Erythroblast (primary cell): ENCODE measurements around the gene IQCK.

Source experiments
- DNase-seq, 2 experiments: peaks; one replicate each; lab custom pipeline; 2025; lab: John Stamatoyannopoulos, UW
- GATA1 ChIP-seq: IDR thresholded peaks from 2 replicates; pipeline ENCODE4 v1.6.1; 2011; ENCODE audit warnings: low read depth, mild to moderate bottlenecking, control low read depth, low read length, moderate library complexity
- POLR2A ChIP-seq: IDR thresholded peaks from 2 replicates; pipeline ENCODE4 v1.6.1; 2011; ENCODE audit warnings: mild to moderate bottlenecking, low read length

The IQCK gene

DNA sequence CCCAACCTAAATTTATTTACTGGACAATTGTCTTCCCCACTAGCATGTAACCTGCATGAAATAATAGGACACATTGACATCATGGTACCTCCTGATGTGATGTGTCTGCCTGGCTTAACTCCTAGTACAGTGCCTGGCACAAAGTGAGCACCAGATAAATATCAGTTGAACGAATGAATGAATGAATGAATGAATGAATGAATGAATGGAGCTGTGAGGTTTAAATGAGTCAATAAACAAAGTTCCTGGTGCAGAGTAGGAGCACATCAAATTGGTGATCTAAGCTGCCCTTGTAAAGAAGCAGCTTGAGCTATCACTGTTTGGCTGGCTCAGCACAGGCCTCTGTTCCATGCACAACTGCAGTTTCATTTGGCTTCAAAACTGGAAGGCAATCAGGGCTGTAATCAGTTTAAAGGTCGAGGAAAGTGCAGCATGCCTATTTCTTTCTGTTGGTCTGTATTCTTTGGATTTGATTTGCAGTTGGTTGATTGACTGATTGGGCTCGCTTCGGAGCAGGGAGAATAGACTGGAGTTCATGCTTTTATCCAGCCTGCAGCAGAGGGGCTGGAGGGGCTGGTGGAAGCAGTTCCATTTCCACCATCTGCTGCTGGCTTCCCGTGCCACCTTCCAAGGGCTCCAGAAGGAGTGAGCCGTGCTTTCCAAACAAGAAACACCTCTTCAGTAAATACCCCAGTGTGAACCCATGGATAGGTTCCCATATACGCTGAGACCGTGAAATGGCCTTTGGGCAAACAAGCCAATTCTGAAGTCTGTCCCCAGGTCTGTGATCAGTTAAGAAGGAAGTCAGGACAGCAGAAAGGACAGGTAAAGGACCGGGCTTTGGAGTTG is 112.0 kb downstream of the IQCK start:
- no peak for DNase-seq
- TF ChIP-seq POLR2A, result no peak
- no peak for TF ChIP-seq GATA1

DNA sequence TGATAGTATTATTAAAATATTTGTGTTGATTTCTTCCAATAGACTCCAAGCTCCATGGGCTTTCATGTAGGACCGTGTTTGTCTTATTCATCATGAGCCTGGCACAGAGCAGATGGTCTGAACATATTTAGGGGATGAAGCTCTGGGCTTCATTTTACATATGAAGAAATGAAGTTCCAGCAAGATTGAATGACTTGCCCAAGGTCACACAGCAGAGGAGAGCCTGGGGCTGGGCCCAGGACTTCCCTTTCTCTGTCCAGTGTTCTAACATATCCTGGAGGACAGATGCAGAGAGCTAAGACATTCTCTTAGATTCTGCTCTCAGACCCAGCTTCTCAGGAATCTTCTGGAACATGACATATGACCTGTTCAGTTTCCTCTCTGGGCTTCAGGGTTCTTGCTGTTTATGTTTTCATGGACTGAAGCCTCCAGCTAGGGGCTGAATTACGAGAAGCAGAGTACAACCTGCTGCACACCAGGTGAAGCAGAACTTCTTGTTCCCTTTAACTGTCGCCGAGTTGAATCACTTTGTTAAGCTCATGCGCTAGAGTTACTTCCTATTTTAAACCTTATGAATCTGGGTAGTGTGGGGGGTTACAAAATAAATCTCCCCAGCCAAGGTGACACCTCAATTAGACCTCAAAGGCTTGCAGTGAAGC is 113.0 kb downstream of the IQCK start:
- no peak for TF ChIP-seq GATA1
- TF ChIP-seq POLR2A, result no peak
- DNase-seq, result no peak

GRCh38 chr16:19831678-19832077 is 113.6 kb downstream of the IQCK start:
- DNase-seq, result no peak
- no peak for TF ChIP-seq GATA1

DNA sequence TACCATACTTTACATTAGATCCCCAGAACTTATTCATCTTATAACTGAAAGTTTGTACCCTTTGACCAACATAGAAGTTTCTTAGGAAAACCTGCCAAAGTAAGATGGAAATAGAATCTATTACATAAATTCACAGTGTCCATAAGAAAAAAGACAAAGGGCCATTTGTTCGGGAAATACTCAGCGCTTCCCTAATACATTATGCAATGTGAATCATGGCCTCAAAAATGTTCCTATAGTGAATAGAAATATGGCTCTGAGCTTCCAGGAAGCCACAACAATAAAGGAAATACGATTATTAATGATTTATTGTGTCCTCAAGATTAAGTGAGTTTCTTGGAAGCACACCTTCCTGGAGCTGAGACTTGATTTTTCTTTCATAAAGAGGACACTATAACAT is 115.1 kb downstream of the IQCK start:
- TF ChIP-seq GATA1 (no peak), POLR2A (no peak)

GRCh38 chr16:19833581-19833980 is 115.5 kb downstream of the IQCK start:
- TF ChIP-seq GATA1 (no peak), POLR2A (no peak)

More for the DNA sequence above, 115.1 kb downstream of the IQCK start:
- no peak for DNase-seq

DNA sequence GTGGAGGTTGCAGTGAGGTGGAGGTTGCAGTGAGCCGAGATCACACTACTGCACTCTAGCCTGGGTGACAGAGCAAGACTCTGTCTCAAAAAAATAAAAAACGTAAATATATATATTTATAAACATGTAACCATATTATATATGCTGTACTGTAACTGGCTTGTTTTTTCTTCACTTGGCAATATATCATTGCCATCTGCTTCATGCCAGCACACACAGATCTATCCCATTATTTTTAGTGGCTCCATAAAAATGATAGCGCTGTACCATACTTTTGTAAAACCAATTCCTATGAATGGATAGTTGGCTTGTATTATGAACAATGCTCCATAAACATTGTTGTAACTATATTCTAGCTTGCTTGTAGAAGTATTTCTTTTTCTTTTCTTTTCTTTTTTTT is 117.1 kb downstream of the IQCK start:
- TF ChIP-seq POLR2A (no peak), GATA1 (no peak)
- no peak for DNase-seq

More at GRCh38 chr16:19833581-19833980, 115.5 kb downstream of the IQCK start:
- DNase-seq, result no peak

DNA sequence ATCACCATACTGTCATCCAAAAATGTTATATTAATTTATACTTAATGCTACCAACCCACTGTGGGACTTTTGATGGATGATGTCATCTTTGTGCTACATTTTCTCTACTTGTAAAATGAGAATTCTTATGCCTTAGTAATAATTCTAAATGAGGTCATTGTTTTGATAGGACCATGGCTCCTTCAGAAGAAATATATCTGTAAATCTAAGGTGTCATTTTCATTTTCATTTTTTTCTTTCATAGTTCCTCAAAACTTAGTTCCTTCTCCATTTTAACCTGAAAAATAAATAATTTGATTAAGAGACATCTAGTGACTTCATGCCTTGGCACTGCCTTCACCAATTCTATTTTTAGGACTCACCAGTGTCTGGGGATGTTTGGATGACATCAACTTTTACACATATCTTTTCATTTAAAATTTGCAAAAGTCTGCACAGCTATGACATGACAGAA is 117.9 kb downstream of the IQCK start:
- TF ChIP-seq GATA1, result no peak
- TF ChIP-seq POLR2A, result no peak
- DNase-seq, result no peak

GRCh38 chr16:19837331-19837980 is 119.4 kb downstream of the IQCK start:
- TF ChIP-seq GATA1 (no peak), POLR2A (no peak)
- DNase-seq, result no peak

DNA sequence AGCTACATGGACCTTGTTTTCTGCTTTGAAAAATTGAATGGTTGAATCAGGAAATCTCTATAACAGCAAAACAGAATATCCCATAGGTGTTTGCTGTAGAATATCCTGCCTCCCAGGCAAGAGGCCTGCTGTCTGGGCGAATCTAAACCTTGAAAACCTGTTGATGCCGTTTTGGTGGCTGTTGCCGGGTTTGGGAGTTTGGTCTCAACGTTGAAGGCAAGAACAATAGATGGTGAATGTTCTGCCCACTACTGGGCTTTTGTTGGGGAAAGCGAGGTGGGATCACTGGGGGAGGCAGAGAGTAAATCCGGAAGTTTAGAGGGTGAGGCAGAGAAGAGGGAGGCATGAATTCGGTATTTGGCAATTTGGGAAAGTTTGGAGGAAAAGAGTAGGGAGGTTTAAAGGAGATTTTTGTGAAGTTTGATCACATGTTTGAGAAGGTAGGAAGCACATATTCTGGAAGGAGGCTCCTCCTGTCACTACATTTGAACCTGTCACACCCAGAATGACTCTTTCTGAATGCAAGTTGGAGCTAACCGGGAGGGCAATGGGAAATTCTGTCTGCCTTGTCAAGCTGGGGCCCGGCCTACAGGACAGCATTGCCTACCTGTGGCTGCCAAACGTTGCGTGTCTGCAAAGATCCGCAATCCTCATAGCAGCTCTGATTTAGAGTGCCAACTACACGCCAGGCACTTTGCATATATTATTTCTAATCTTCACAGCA is 120.1 kb downstream of the IQCK start:
- DNase-seq, result no peak
- TF ChIP-seq GATA1 (no peak), POLR2A (no peak)

- no peak for TF ChIP-seq GATA1
- TF ChIP-seq POLR2A, result no peak
- DNase-seq, result no peak
These were observed 122.5 kb downstream of the IQCK start for GRCh38 chr16:19840524-19841110.

DNA sequence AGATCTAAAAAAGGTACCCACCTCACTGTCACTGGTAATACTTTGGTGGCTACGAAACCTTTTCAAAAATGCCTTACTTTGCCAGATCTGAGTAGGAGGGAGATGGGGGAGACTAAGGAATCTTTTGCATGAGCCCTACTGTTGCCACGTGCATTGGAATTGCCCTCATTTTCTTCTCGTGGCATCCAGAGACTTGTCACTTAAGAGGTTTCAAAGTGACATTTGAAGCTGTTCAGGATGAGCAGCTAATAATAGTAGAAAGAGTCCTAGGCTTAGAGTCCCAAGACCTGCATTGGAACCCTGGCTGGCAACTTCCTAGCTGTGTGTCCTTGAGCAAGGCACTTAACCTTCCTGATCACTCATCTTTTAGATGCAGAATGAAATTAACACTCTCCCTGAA is 123.1 kb downstream of the IQCK start:
- TF ChIP-seq POLR2A (no peak), GATA1 (no peak)
- no peak for DNase-seq

- no peak for TF ChIP-seq POLR2A
- no peak for TF ChIP-seq GATA1
- no peak for DNase-seq
These were observed 124.5 kb downstream of the IQCK start for GRCh38 chr16:19842426-19843157.

DNA sequence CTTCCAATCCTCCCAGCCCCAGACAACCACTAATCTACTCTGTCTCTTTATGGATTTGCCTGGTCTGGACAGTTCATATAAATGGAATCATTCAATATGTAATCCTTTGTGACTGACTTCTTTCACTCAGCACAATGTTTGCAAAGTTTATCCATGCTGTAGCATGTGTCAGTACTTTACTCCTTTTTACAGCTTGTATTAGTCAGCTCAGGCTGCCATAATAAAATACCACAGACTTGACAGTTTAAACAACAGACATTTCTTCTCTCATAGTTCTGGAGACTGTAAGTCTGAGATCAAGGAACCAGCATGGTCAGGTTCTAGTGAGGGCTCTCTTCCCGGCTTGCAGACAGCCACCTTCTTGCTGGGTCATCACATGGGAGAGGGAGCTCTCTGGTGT is 125.3 kb downstream of the IQCK start:
- no peak for DNase-seq
- TF ChIP-seq GATA1 (no peak), POLR2A (no peak)
